Endothelial cell of umbilical vein (primary cell): Measurements from ENCODE around the gene DENND2A. TPM values are rescaled to one million over a fixed set of nuclear protein-coding genes. Genes with fewer than 3 reads are reported as not detected.

Experiments
- BruUV-seq: library from RNA; stranded (reverse); fragments of 400-500 nt; replicated peaks from 2 replicates; lab custom pipeline; 2021; lab: Mats Ljungman, UMichigan
- CTCF ChIA-PET: fragments of 300-600, 350-600 bp; sonication (Branson Sonifier 250); formaldehyde crosslinking; loops from one replicate; lab custom pipeline; 2021; ENCODE audit warnings: antibody characterized with exemption, inconsistent platforms; lab: Charles Lee
- POLR2A ChIA-PET: fragments of 300-600, 350-600 bp; sonication (Branson Sonifier 250); formaldehyde crosslinking; loops from one replicate; lab custom pipeline; 2021; ENCODE audit warnings: antibody characterized with exemption, inconsistent platforms; lab: Charles Lee
- DNase-seq: peaks from one replicate; pipeline ENCODE4 v3.0.0-alpha.2; 2011; ENCODE audit warnings: low read depth, low spot score
- FAIRE-seq: peaks from 2 replicates; lab custom pipeline; 2011; peaks lifted over from hg19 to GRCh38; lab: Jason Lieb, UNC
- H2AFZ ChIP-seq: 2 replicates; pipeline ENCODE4 v1.6.0; 2012; ENCODE audit warnings: low read depth, low read length, control low read depth, inconsistent platforms
- H3K27ac ChIP-seq: 2 replicates; pipeline ENCODE4 v1.5.1; 2011; ENCODE audit warnings: low read depth, mild to moderate bottlenecking, control low read depth, low read length, moderate library complexity; ENCODE audit not compliant: insufficient read depth
- H3K27me3 ChIP-seq, 2 experiments: 2 replicates each; pipeline versions ENCODE4 v1.6.0 to v1.6.1; 2011; ENCODE audit warnings: low read length in 2 of 2, mixed read lengths in 1 of 2; ENCODE audit not compliant: control insufficient read depth in 2 of 2, insufficient read depth in 2 of 2
- H3K36me3 ChIP-seq, 2 experiments: 2 replicates in 1 of 2; 3 replicates in 1 of 2; pipeline ENCODE4 v1.5.1; 2011; ENCODE audit warnings: low read length in 2 of 2, mild to moderate bottlenecking in 1 of 2, moderate library complexity in 1 of 2; ENCODE audit not compliant: control insufficient read depth in 2 of 2, insufficient read depth in 2 of 2; ENCODE audit errors: extremely low read depth in 1 of 2
- H3K4me1 ChIP-seq: 3 replicates; pipeline ENCODE4 v1.5.1; 2011; ENCODE audit warnings: mild to moderate bottlenecking, low read length; ENCODE audit not compliant: control insufficient read depth, insufficient read depth; ENCODE audit errors: extremely low read depth
- H3K4me2 ChIP-seq: 2 replicates; pipeline ENCODE4 v1.6.1; 2011; ENCODE audit warnings: low read length, control low read depth, mixed read lengths; ENCODE audit not compliant: insufficient read depth
- H3K4me3 ChIP-seq, 3 experiments: fragments of 200-600 bp in 1 of 3; sonication (generic), shearing (Covaris generic) in 1 of 3; replicated peaks in 1 of 3; 2 replicates each; pipeline ENCODE4 v1.5.1; 2011 to 2016; ENCODE audit warnings: control low read depth in 3 of 3, low read length in 3 of 3, mild to moderate bottlenecking in 2 of 3, inconsistent platforms in 1 of 3, low read depth in 1 of 3, moderate library complexity in 1 of 3; ENCODE audit not compliant: insufficient read depth in 1 of 3
- H3K79me2 ChIP-seq: 2 replicates; pipeline ENCODE4 v1.6.0; 2012; ENCODE audit warnings: low read length, inconsistent platforms; ENCODE audit not compliant: control insufficient read depth, insufficient read depth
- H3K9ac ChIP-seq: replicated peaks from 2 replicates; pipeline ENCODE3; 2011; ENCODE audit warnings: low read length, control low read depth; ENCODE audit not compliant: insufficient read depth; ENCODE audit errors: extremely low read depth
- H3K9me1 ChIP-seq: replicated peaks from 3 replicates; pipeline ENCODE4 v1.6.0; 2011; ENCODE audit warnings: mild to moderate bottlenecking, low read length; ENCODE audit not compliant: control insufficient read depth, insufficient read depth; ENCODE audit errors: extremely low read depth
- H3K9me3 ChIP-seq: replicated peaks from 2 replicates; pipeline ENCODE4 v1.5.1; 2012; ENCODE audit warnings: low read length, inconsistent platforms; ENCODE audit not compliant: control insufficient read depth, insufficient read depth
- H4K20me1 ChIP-seq: replicated peaks from 2 replicates; pipeline ENCODE3; 2011; ENCODE audit warnings: mild to moderate bottlenecking, low read length; ENCODE audit not compliant: control insufficient read depth, insufficient read depth; ENCODE audit errors: extremely low read depth
- CTCF ChIP-seq, 2 donors: IDR thresholded peaks; 1 replicate in 1 of 2; 2 replicates in 1 of 2; pipeline ENCODE4 v1.5.1; 2011; ENCODE audit warnings: low read length in 2 of 2, mild to moderate bottlenecking in 2 of 2, moderate library complexity in 2 of 2, control low read depth in 1 of 2, inconsistent platforms in 1 of 2, low read depth in 1 of 2; ENCODE audit not compliant: insufficient read depth in 1 of 2; ENCODE audit errors: extremely low read depth in 1 of 2
- EZH2 ChIP-seq: IDR thresholded peaks from 2 replicates; pipeline ENCODE4 v1.6.1; 2012; ENCODE audit warnings: borderline replicate concordance, low read depth, mild to moderate bottlenecking, moderate library complexity, low read length, inconsistent platforms; ENCODE audit not compliant: severe bottlenecking
- GATA2 ChIP-seq: IDR thresholded peaks from 2 replicates; pipeline ENCODE4 v1.7.0; 2011; ENCODE audit warnings: low read depth, mild to moderate bottlenecking, moderate library complexity, mixed read lengths, low read length; ENCODE audit not compliant: insufficient read length, insufficient read depth
- MAX ChIP-seq: IDR thresholded peaks from 2 replicates; pipeline ENCODE4 v1.6.1; 2011; ENCODE audit not compliant: insufficient read depth, insufficient read length
- MYC ChIP-seq: IDR thresholded peaks from one replicate; pipeline ENCODE4 v1.6.1; 2011; ENCODE audit warnings: mild to moderate bottlenecking, low read depth, low read length
- POLR2A ChIP-seq: IDR thresholded peaks from 2 replicates; pipeline ENCODE4 v1.6.1; 2012; ENCODE audit warnings: low read depth, mild to moderate bottlenecking, control low read depth, low read length
- POLR2AphosphoS5 ChIP-seq: IDR thresholded peaks from 2 replicates; pipeline ENCODE4 v1.6.1; 2012; ENCODE audit warnings: low read depth, mild to moderate bottlenecking, control low read depth, low read length, moderate library complexity; ENCODE audit not compliant: insufficient read depth
- dilution Hi-C: fragments of 300-500 bp; cut with MboI; formaldehyde crosslinking; loops from one replicate; pipeline ENCODE4 v1.15.0; 2019; ENCODE audit warnings: low sequenced_read_pairs; ENCODE audit not compliant: extremely low pct_ligation_motif_present
- intact Hi-C: fragments of 100-400 bp; cut with micrococcal nuclease; formaldehyde crosslinking; loops from one replicate; pipeline ENCODE4 v1.10.0; 2022
- polyA plus RNA-seq, 4 experiments: library from polyadenylated mRNA; depleted of rRNA in 3 of 4; stranded (reverse) in 3 of 4; unstranded in 1 of 4; fragments of >200 nt; gene quantifications; 2 replicates each; pipeline versions ENCODE4 v1.2.1 to v1.2.3, GENCODE V29; 2011 to 2012; ENCODE audit warnings: missing spikeins in 1 of 4
- total RNA-seq: library from RNA; stranded (reverse); gene quantifications from 2 replicates; pipeline ENCODE4 v1.2.3, GENCODE V29; 2021

Gene DENND2A
- total and polyA plus RNA-seq, 2 donors (not counting 3 experiments of a cell fraction or from before 2014, with no cell fraction given), result 0.33 TPM; not detected in 1

- POLR2A ChIA-PET, result no interaction called here
- DNase-seq, result no peak
- H2AFZ ChIP-seq, result no peak overlapping the region
- FAIRE-seq, result no peak
- no peaks in the 10 kb centered on the region for H3K36me3 ChIP-seq
- TF ChIP-seq GATA2 (no peak), MYC (no peak), MAX (no peak), POLR2A (no peak)
- no peak overlapping the region for H3K9ac ChIP-seq
- no TSS peak for BruUV-seq
- no peaks in the 10 kb centered on the region for H3K9me3 ChIP-seq
- H3K27me3 ChIP-seq, result peaks cover 0 to 5% of the 10 kb centered on the region in 2 experiments
- H4K20me1 ChIP-seq, result no peaks in the 10 kb centered on the region
- intact Hi-C loops (no loop called here), dilution Hi-C loops (no loop called here)
- H3K27ac ChIP-seq, result no peak overlapping the region
- H3K79me2 ChIP-seq, result no peaks in the 10 kb centered on the region
- H3K4me1 ChIP-seq, result no peaks in the 10 kb centered on the region
- H3K9me1 ChIP-seq, result no peaks in the 10 kb centered on the region
- H3K4me2 ChIP-seq, result no peak overlapping the region
- CTCF ChIA-PET, result no interaction called here
- H3K4me3 ChIP-seq, result no peak overlapping the region
These were observed 47.5 kb downstream of the DENND2A start for GRCh38 chr7:140592964-140593671.

- BruUV-seq, result no TSS peak
- DNase-seq, result no peak
These were observed 49.3 kb downstream of the DENND2A start for GRCh38 chr7:140591180-140591902.

More at GRCh38 chr7:140591180-140591902, 49.3 kb downstream of the DENND2A start:
- no peak overlapping the region for H2AFZ ChIP-seq
- H3K27me3 ChIP-seq, result no peaks in the 10 kb centered on the region
- no peaks in the 10 kb centered on the region for H3K36me3 ChIP-seq
- dilution Hi-C loops, result no loop called here
- intact Hi-C loops, result no loop called here
- no peak overlapping the region for H3K4me2 ChIP-seq
- H4K20me1 ChIP-seq, result no peaks in the 10 kb centered on the region
- no peak overlapping the region for H3K4me3 ChIP-seq
- H3K9me1 ChIP-seq, result no peaks in the 10 kb centered on the region
- H3K9ac ChIP-seq, result no peak overlapping the region
- no peak for TF ChIP-seq POLR2A
- TF ChIP-seq MAX, result no peak
- TF ChIP-seq CTCF (IDR thresholded peaks at IDR 0.05; ENCODE audit: extremely low read depth in 1 of 2, insufficient read depth in 1 of 2, low read depth in 1 of 2, low read length in 2 of 2), result no peak
- TF ChIP-seq EZH2, result no peak
- no peak for TF ChIP-seq POLR2AphosphoS5
- no peaks in the 10 kb centered on the region for H3K79me2 ChIP-seq
- no peaks in the 10 kb centered on the region for H3K4me1 ChIP-seq
- H3K9me3 ChIP-seq, result no peaks in the 10 kb centered on the region
- H3K27ac ChIP-seq, result no peak overlapping the region
- no peak for FAIRE-seq
- CTCF ChIA-PET, result no interaction called here
- POLR2A ChIA-PET, result no interaction called here
